HG02571 (cell line): ENCODE results near the gene CPOX.
A peak's percentile ranks its signal among the peaks of the same experiment; 100 is the strongest.
"Not testable (repeated sequence)": the region's sequence is repeated elsewhere in the genome, so short reads cannot be mapped to it uniquely, and the experiment has no call there.

Source experiments
- ATAC-seq: cut with Tn5 transposase; IDR thresholded peaks from one replicate; pipeline ENCODE4 v1.9.1; 2021; ENCODE audit warnings: mild to moderate bottlenecking, moderate library complexity; ENCODE audit not compliant: unreplicated experiment

The CPOX gene

DNA sequence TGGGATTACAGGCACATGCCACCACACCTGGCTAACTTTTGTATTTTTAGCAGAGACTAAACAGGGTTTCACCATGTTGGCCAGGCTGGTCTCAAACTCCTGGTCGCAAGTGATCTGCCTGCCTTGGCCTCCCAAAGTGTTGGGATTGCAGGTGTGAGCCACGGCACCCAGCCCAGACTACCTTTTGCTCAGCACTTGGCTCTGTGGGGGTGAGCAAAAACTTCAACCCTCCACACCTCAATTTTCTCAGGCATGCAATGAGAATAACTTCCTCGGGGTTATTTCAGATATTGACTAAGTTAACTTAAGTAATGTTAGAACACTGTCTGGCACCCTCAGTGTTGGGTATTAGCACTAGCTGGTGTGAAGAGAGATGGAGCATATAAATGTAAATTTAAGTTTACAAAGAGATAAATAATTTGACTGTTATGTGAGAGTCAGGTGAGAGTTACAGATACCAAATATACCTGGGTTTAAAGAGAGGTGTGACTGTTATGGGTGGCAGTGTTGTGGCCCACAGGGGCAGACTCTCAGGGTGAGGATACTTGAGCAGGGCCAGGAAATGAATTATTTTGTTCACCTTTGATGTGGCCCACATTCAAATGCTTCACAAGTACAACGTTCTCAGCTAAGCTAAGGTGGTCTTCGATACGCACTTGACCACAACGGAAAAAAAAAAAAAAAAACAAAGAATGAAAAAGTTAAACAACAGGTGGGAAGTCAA is 29.0 kb downstream of the CPOX start:
- peak; percentile 7 for ATAC-seq

DNA sequence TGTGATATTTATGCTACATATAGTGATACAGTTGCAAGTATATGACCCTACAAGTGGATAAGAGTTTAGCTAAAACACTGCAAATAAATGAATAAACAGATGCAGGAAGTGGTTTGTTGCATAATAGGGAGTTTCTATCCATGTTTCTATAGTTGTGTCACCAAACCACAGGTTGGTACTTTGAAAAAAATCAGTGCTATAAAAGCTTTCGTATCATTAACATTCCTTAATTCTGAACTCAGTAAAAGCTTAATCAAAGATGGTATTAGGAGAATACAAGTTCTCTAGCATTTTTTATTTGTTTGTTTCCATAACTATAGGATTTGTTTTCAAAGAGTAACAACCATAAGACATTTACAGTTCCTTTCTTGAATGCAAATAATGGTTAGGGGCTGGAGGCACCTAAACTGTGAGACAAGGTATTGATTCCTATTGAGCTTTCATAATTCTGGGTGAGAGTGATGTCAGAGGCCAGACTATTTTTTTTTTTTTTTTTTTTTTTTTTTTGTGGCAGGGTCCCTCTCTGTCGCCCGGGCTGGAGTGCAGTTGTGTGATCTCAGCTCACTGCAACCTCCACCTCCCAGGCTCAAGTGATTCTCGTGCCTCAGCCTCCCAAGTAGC is 29.6 kb downstream of the CPOX start:
- peak; percentile 67 for ATAC-seq

DNA sequence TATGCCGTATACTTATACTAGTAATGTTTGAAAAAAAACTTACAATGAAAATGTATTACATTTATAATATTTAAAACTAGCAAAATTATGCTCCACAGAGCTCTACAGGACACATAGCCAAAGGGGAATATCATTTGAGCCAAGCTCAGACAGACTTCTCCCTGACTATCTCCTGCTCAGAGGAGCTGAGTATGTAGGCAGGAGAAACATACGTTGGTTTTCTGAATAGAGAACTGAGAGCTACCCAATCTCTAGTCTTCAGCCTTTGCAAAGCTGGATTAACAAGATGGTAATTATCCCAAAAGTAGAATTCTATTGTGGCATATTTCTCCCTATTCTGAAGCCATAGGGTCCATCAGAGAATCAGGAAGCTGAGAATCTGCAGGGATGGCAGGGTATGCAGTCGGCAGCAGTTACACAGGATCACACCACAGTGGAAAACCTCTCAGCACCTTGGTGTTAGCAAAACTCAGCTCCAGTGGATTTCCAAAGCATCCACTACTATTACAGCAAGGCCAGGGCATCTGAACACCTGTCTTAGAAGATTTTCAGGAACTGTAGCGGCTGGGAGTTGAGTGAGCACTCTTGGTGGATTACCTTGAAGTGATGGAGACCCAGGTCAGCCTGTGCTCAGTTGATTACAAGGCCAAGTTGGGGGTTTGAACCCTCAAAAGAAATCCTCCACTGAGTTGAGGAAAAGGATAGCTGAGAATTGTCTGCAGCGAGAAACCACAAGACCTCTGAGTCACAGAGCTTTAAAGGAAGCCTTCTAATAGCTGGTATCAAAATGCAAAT is 31.5 kb downstream of the CPOX start:
- no peak for ATAC-seq

DNA sequence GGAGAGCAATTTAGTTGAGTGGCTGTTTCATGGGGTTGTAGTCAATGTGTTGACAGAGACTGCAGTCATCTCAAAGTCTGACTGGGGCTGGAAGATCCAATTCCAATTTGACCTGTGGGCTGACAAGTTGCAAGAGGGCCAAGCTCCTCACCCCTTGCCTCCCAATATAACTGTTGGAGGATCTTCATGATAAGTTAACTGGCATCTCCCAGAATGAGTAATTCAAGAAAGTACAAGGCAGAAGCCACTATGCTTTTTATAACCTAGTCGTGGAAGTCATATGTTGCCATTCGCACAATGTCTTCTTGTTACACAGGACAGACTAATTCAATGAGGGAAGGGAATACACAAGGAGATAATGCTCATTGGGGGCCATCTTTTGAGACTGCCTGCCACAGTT is 32.5 kb downstream of the CPOX start:
- no peak for ATAC-seq

DNA sequence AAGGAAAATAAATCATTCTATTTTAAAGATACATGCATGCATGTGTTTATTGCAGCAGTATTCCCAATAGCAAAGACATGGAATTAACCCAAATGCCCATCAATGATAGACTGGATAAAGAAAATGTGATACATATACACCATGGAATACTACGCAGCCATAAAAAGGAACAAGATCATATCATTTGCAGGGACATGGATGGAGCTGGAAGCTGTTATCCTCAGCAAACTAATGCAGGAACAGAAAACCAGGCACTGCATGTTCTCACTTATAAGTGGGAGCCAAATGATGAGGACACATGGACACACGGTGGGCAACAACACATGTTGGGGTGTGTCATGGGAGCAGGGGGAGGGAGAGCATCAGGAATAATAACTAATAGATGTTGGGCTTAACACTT is 33.6 kb downstream of the CPOX start:
- not testable (repeated sequence) for ATAC-seq

DNA sequence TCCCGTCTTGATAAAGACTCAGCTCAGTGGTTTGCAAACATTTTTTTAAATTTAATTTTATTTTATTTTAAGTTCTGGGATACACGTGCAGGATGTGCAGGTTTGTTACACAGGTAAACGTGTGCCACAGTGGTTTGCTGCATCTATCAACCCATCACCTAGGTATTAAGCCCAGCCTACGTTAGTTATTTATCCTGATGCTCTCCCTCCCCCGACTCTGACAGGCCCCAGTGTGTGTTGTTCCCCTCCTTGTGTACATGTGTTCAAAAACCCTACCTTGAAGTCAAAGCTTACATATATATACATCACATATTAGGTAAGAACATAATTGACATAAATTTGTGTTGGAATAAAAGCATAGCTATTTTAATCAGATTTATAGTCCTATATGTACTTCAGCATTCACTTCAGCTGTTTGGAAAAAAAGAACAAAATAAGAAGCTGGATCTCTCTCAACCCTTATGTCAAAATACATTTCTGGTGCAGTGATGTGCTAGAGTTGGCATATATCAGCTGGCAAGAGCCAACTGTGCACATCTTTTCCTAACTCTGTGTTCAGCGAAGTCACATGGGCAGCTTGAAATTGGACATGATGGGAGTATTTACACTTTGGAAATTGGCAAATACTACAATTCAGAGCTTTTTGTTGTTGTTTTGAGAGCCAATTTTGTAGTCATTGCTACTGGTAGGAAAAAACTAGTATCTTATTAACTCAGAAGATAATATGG is 35.1 kb downstream of the CPOX start:
- no peak for ATAC-seq

DNA sequence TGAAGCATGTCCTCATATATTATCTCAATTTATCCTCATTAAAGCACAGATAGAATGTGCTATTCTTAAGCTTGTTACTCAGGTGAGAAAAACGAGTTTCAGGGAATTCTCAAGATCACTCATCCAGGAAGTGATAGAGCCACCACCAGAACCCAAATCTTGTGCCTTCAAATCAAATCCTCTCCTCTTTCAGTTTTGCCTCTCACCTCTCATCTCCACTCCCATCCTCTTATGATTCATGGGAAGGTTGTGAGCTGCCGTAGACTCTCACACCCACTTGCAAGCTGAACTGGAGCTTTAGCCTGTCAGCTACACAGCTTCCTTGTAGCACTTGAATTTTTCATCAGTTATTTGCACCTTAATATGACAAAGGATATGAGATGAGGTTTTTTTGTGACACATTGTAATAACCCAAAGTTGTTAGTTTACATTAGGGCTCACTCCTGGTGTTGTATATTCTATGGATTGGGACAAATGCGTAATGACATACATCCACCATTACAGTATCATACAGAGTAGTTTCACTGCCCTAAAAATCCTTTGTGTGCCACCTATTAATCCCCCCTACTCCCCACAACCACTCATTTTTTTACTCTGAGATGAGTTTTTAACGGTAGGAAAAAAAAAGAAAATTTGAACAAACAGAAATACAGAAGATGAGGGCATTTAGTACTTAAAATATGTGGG is 35.9 kb downstream of the CPOX start:
- ATAC-seq: no peak

DNA sequence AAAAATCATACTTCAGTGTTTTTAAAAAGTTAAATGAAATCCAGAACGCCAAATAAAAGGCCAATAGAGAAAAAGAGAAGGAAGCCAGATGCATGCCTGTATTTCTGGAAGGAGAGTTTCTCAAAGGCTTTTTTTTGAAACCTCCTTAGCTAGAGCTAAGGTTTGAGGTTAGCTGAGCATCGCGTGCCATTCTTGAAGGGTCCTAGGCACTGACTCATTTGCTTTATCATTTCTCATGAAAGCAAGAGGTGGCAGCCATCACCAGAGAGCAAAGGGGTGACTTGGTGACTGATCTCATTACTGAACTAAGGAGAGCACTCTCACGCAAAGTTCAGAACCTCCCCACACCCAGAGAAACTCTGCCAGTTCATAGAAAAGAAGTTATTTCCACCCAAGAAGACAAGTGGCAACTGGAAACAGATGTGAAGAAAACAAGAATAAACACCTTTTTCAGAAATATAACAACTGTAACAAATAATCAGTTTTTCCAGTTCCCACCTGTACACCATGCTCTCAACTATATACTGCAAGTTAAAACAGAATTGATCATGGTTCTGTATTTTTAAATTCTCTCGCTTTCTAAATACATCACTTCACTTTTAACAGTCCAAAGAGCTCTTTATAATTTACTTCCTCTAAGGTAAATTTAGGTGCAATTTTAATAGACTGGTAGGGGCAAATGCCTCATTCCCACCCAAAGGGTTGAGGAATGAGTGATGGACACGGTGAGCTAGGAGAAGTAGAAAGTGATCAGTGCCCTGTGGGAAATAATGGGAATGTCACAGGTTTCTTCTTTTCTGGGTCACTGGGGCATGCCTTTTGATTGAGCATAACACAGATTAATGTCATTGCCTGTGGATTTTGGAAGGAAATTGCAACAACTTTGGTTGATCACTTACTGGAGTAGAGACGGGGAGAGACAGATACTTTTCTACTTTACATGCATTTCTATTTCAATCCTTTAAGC is 37.0 kb downstream of the CPOX start:
- ATAC-seq: peak; percentile 71

DNA sequence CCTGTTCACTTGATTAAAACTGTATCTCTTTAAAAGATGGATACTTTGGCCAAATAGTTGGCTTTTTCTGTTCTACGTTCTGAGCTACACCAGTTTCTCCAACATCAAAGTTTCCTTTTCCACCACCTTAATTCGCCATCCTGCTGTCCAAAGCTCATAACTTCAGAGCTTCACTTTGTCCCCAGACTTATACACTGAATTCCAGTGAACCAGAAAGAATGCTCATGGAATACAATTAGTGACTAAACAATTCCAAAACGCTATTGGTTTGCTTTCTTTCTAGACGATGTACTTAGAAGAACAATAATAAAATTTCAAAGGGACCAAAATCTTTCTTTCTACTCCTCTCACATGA is 38.4 kb downstream of the CPOX start:
- no peak for ATAC-seq

DNA sequence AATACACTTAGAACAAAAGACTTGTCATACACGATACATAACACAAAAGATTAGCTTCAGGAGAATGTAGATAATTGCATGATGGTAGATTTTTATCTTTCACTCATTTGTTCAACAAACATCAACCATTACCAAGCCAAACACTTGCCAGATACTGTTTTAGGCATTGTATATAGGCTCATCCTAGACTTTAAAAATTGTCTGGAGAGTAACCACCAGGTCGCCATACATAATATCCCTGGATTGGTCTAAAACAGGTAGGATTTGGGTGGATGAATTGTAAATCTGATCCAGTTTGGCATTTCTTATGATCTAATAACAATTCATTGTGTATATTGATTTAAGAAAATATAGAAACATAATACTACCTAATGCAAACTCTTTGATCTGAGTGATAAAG is 38.8 kb downstream of the CPOX start:
- ATAC-seq: no peak

DNA sequence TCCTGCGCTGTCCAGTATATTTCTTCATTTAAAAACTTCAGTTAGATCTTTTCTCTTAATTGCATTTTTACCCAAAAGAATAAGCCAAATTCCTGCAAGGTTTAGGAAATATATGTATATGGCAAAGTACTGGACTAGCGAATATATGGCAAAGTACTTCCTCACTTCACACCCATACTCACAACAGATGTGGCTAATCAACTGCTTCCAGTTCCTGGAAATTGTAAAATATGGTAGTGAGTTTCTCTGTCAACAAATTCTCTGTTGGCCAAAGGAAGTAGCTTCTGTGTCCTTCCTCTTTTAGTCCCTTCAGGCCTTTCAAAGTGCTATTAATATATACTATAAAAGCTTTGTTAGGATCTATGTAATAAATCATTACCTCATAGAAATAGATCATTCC is 39.7 kb downstream of the CPOX start:
- no peak for ATAC-seq

DNA sequence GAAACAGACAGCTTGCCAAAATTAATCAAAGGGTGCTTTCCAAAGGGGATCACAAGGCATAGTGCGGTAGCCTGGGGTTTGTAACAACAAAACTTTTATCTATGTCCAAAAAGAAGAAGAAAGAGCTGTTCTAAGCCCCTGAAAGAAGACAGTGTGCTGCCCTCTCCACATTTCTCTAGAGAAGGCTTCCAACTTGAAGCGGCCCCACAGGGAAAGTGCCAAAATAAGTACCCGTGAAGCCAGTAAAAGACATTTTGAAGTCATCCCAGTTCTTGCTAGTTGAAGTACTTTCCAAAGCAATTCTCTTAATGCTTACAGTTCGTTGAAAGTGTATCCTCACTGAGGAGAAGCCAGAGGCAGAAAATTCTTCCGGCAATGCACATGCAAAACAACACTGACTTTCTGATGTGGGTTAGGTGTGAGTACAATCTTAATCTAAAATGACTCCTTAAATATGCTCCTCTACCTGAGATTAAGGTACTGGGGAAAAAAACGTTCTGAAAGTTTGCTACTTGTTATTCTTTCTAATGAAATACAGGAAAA is 40.3 kb downstream of the CPOX start:
- ATAC-seq: no peak

DNA sequence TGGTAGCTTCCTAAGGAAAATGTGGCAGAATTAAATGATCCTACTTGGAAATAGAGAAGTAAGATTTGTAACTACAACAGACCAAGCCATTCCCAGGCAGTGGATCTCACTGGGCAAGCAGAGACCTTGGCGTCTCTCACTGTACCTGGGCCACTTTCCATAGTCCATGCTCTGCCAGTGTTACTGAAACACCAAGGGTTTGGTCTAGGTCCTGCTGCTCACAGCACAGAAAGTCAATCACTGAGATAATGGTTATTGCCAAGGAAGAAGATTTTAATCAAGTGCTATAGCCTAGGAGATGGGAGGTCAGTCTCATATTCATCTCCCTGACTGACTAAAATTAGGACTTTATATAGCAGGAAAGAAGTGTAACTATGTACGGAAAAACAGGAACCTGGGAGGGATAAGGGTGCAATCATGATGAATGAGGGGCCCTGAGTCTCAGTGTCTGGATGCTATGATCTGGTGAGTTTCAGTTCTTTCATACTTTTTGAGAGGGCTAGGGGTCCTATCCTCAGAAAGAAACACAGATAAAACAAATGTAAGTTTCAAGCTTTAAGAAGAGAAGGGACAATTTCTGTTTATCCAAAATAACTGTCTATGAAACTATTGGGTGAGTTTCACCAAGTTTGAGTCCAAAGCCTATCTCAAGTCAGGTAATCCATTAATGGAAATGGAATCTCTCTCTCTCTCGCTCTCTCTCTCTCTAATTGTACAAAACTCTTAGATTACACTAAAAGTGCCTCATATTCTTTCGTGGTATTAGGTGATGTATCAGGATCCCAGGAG is 41.0 kb downstream of the CPOX start:
- no peak for ATAC-seq

DNA sequence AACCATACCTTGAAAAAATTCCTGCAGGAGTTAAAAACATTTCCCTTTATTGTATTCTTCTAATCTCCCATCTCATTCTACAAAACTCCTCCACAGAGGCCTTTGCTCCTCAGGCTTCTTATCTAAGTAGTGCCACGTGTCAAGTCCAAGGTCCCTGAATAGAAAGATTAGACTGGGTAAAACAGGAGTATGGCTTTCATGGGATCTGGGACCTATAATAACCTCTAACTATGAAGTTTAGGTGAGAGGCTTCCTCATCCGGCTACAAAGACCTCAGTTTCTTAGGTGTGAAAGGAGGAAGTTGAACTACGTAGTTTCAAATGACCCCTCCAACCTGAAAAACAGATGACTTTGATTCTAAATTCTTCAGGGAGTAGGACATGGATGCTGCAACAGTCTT is 41.7 kb downstream of the CPOX start:
- ATAC-seq: no peak

DNA sequence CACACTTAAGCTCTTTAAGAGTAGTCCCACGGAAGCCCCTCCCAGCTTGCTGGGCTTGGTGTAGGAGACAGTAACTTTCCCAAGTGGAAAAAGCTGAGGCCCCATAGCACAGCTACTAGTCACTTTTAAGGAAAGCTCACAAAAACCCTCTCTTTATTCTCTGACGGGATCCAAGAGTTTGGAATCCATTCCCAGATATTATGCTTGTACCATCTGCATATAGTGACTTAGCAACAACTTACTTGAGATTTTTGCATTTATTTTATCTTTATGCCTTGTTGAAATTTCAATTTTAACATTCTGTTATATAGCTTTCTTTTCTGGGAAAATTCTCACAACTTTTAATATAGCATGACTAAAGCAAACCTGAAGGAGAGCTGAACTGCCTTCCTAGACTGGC is 42.2 kb downstream of the CPOX start:
- ATAC-seq: no peak

DNA sequence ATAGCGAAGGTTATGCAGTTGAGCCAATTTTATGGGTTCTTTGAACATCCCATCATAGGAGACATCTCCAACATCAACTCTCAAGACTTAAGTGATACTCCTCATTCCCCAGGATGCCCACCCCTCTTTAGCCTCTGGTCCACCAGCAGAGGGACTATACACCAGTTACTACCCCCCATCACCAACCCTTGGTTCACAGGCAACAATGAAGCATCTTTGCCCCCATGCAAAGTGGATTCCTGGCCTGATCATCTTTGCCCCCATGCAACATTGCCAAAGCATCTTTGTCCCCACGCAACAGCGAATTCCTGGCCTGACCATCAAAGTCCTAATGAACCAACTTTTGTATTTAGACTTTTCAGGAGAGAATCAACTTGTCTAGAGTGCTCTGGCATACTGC is 42.6 kb downstream of the CPOX start:
- ATAC-seq: no peak

DNA sequence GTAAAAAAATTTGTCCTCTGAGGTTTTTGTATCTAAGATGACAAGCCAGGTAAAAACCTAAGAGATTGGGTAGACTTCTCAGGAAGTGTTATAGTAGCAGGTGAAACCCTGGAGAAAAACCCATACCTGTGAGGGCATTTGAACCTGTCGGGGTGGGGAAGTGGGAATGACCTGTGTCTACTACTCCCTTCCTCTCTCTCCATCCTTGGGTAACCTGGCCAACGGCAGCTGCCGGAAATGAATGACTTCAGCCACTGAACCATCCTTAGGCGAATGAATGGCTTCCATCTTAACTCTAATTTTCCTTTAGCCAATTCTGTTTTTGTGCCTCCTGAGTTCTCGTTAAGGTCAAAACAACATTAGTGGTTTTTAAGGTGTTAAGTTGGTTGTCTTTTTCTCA is 44.9 kb downstream of the CPOX start:
- no peak for ATAC-seq

DNA sequence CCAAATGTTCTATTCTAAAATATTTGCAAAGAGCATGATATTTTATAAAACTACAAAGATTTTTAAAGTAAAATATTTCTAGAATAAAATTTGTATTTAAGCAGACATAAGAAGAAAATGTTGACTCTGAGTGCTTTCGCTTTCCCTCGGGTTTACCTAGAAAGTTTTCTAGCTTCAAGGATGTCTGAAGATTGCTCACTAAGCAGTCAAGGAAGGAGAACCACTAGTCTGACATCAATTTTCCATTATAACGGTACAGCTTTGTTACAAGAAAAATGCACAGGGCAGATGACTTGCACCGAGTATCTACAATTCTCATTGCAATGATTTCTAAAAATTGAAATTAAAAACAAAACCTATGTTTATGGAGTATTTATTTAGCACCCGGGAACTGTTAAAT is 47.5 kb downstream of the CPOX start:
- ATAC-seq: peak; percentile 49

DNA sequence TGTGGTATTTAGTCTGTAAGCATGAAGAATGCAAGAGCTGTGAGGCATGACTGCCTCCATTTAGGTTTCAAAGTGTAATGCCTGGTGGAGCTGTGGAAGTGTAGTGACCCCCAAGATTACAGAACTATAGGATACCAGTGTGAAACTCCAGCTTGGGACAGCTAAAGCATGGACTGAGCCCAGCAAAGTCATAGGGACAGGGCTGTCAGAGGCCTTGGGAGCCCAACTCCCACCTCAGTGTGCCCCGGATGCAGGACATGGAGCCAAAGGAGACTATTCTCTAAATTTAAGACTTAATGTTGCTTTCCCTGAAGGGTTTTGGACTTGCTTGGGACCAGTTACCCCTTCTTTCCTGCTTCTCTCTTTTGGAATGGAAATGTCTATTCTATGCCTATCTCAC is 50.8 kb downstream of the CPOX start:
- ATAC-seq: no peak
